B cell (primary cell): ENCODE results near the gene POMT2.

Source experiments
- EZH2 ChIP-seq: IDR thresholded peaks from 2 replicates; pipeline ENCODE4 v1.6.1; 2012; ENCODE audit warnings: borderline replicate concordance, low read depth, mild to moderate bottlenecking, moderate library complexity, low read length; ENCODE audit not compliant: insufficient read depth, poor library complexity, severe bottlenecking
- TF ChIP-seq, protein P1 (sequence below): fragments of 200-600 bp; IDR thresholded peaks from one replicate; pipeline ENCODE4 v1.8.0; 2022; ENCODE audit warnings: antibody characterized with exemption, mild to moderate bottlenecking

- TF ChIP-seq, protein P1, sequence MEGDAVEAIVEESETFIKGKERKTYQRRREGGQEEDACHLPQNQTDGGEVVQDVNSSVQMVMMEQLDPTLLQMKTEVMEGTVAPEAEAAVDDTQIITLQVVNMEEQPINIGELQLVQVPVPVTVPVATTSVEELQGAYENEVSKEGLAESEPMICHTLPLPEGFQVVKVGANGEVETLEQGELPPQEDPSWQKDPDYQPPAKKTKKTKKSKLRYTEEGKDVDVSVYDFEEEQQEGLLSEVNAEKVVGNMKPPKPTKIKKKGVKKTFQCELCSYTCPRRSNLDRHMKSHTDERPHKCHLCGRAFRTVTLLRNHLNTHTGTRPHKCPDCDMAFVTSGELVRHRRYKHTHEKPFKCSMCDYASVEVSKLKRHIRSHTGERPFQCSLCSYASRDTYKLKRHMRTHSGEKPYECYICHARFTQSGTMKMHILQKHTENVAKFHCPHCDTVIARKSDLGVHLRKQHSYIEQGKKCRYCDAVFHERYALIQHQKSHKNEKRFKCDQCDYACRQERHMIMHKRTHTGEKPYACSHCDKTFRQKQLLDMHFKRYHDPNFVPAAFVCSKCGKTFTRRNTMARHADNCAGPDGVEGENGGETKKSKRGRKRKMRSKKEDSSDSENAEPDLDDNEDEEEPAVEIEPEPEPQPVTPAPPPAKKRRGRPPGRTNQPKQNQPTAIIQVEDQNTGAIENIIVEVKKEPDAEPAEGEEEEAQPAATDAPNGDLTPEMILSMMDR = no peak
- TF ChIP-seq EZH2 = no peak
These were observed 36.2 kb downstream of the POMT2 start for GRCh38 chr14:77284466-77284865.
